GM21390 (cell line): ENCODE measurements around the gene CHCHD3.

Source experiments
- ATAC-seq: cut with Tn5 transposase; IDR thresholded peaks from one replicate; pipeline ENCODE4 v1.9.1; 2021; ENCODE audit not compliant: unreplicated experiment

The CHCHD3 gene

DNA sequence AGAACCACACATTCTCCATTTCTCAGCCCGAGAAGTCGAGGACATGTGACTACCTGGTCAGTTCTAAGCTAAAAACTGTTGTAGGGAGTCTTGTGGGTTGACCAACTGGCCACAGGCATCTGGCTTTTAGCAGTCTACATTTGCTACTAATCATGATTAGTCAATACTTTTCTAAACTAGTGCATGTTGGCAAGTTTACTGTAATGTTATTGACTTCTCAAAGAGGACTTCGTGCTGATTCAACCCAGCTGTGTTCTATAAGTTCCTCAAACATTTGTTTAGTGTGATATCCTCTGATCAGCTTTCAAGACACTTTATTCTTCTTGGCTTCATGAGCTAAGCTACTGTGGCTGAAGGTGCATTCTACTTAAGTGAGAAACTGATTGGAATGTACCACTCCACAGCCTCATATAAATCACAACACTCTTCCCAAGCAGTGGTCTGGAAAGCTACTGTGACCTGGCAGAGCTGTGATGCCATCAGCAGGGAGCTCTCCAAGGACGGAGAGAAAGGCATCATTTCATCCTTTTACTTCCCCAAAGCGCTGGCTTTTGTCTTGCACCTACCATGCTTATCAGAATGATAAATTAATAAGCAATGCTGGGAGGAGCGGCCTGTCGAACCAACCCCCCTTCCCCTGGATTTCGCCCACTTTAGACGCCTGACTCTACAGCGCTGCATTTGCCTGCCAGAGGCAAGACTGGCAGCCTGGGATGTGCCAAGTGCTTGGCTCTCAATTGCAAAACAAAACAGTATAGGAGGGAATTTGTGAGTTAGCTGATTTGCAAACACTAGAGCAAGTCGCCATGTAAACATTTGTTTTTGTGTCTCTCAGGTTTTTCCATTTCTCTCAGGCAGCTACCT is 298.9 kb downstream of the CHCHD3 start:
- ATAC-seq = no peak

DNA sequence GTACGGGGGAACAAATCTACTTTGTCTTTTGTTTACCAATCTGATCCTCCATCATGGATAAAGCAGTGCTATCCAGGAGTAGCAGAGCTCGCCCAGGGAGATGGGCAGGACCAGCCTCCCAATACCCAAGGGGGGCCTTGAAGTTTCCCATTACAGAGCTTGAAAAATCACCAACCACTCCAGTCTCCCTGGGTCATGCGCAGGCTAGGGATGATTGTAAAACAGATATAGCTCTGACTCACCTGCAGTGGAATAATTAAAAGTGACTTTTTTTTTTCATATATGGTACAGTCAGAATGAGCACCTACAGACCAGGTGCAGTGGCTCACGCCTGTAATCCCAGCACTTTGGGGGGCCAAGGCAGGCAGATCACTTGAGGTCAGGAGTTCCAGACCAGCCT is 301.1 kb downstream of the CHCHD3 start:
- ATAC-seq = no peak

DNA sequence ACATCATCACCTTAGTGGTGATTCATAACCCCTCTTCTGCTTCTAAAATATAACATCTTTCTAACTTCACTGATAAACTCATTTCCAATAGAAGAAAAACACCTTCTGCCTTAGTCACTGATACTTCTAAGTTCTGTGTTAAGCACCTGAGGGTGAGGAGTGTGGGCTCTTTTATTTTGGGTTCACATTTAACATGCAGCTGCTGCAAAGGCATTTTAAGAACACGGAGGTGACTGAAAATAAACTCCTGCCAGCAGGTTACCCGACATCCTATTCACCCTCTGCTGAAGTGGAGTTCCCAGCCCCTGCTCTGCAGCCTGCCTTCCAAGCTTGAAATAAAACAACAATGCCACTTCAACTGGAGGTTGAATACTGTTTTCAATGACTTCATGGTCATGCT is 302.7 kb downstream of the CHCHD3 start:
- ATAC-seq = no peak

DNA sequence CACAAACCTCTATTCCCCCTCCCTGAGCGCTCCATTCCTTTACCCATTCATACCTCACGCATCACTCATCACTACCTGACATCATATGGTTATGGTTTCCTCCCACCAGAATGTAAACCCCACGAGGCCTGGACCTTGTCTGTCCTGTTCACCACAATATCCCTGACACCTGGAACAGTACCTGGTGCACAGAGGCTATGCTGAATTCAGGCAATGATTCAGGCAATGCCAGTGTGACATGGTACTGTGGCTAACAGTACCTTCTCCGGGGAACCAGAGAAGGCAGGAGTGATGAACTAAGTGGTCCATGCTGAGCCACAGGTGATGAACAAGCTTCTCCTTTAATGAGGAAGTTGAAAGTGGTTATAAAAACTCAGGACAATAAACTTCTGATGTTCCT is 303.1 kb downstream of the CHCHD3 start:
- no peak for ATAC-seq

DNA sequence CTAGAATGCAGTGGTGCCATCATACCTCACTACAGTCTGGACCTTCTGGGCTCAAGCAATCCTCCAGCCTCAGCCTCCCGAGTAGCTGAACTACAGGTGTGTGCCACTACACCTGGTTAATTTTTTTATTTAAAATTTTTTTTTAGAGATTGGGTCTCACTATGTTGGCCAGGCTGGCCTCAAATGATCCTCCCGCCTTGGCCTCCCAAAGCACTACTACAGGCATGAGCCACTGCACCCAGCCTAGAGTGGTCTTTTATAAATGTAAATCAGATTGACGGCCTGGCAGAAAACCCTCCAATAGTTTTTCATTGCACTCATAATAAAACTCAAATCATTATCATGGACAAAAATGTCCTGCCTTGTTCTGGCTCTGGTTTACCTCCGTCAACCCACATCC is 303.9 kb downstream of the CHCHD3 start:
- no peak for ATAC-seq

DNA sequence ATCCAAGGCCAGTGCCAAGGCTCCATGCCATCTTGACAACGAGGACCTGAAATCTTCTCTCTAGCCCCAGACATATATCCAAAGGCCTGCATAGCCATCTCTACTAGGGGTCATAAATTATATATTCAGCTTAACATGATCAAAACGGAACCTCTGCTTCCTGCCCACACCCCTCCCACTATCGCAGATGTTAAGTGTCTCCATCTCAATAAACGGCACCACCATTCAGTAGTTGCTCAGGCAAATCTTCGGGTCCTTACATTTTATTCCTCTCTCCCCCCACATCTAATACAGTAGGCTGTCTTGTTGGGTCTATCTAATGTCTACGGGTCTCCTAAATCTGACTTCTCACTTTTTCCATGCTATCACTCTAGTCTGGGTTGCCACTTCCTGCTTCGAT is 304.5 kb downstream of the CHCHD3 start:
- ATAC-seq = no peak

DNA sequence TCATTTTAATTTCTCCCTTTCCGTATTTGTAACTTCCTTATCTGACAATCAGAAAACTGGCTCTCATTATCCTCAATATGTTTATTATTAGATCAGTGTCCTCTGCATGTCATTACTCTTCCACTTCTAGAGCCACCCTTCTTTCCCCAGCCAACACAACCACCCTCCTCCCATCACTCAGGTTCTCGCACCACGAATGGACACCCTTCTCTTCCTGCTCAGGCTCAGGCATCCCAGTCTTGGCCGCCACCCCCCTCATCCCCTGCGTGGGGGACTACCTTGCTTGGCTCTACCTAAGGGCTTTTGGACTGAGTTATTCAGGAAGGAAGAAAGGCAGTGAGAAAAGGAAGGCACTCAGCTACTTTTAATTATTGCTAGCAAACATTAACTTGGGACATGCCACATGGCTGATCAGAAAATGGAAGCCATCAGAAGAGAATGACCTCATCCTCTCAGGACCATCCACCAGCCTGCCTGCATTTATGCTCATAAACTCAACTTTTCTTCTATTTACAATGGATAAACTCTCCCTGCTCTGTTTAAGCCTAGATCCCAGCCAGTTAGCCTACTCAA is 305.8 kb downstream of the CHCHD3 start:
- no peak for ATAC-seq

DNA sequence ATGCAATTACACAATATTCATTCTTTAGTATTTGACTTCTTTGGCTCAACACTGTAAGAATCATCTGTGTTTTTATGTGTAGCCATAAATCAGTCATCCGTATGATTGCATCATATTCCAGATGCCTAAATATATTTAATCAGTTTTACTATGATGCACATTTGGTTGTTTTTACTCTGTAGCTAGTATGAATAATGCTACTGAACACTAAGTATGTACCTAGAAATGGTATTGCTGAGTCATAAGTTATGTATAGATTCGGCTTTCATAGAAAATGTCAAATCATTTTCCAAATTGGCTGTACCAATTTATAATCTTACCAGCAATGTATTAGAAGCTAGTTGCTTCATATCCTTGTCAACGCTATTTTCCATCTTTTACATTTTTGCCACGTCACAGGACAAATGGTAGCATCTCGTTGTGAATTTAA is 308.3 kb downstream of the CHCHD3 start:
- no peak for ATAC-seq

DNA sequence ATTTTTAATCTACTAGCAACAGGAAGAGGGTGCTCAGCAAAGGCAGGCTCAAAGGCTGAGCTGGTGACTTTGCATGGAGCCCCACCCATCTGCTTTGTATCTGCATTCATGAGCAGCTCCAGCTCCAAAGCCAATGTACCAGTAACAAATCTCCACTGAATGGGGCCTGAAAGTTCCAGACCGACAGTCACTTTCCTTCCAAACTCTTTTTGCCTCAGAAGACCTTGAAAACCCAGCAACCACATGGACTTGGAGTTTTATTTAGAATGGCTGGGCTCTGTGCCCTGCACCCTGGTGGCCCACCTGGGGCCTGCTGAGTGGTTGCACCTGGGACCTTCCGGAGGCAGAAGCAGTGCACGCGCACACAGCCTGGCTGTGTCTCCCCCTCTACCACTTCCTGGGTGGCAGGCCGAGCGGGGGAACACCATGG is 310.6 kb downstream of the CHCHD3 start:
- no peak for ATAC-seq

DNA sequence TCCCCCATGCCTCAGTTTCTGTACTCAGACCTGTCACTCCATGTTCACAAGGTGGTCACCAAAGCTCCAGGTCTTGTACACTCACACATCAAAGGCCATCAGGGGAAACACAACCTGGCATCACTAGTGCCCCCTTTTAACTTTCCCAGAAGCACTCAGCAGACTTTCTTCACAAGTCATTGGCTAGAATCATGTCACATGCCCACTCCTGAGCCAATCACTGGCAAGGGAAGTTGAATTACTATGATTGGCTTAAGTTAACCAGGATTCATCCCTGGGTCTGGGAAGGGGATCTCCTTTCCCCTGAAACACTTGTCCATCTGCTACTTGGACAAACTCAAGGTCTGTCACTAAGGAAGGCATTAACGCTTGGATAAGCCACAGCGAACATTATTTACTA is 311.8 kb downstream of the CHCHD3 start:
- no peak for ATAC-seq

DNA sequence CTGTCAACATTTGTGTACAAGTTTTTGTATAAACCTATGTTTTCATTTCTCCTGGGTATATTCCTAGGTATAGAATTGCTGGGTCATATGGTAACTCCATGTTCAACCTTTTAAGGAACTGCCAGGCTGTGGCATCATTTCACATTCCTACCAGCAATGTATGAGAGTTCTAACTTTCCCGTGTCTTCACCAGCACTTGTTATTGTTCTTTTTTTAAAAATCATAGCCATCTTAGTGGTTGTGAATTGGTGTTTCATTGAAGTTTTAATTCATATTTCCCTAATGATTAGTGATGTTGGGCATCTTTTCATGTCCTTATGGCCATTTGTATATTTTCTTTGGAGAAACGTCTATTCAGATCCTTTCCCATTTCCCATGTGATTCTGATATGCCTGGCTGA is 312.6 kb downstream of the CHCHD3 start:
- ATAC-seq = no peak

DNA sequence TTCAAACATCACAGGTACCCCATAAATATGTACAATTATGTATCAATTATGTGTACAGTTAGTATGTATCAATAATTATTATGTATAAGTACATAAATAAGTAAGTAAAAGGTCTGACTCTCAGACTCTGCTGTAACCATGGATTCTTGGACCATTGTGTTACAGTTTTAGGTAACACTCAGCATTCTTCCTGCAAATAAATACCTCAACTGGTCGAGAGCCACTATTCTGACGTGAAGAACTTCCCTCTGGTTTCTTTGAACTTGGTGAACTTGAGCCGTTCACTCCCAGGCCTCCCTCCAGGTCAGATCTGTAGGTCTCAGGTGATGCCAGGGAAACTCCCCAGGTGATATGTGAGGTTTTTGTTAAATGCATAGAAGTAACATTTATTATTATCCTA is 313.8 kb downstream of the CHCHD3 start:
- no peak for ATAC-seq

DNA sequence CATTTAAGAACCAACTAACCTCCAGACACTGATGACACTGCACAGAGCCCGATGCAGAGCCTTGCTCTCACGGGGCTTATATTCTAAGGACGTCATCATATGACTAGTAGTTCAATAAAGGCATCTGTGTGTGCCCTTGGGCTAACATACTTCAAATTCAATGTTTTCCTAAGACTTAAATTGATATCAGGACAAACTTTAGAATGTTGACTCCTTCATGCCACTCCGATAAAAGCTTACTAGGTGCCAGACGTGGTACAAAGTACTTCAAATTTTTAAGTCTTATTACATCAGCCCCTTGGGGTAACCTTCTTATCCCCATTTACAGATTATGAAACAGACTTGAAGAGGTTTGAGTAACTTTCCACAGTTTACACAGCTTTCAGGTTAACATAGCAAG is 314.5 kb downstream of the CHCHD3 start:
- ATAC-seq = no peak

DNA sequence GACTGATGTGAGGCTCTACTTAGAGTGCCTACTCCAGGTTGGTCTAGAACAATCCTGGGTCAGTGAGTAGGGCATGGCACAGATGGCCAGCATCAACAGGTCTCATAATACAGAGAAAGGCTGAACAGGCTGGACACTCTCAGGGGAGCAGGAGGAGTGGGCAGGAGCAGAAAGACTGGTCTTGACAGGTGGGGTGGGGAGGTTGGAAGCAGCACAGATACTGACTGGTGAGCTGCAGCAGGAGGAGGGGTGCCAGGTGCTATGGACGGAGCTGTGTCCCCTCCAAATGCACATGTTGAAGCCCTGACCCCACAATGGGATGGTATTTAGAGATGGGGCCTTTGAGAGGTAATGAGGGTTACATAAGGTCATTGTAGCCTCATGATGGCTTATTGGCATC is 315.2 kb downstream of the CHCHD3 start:
- ATAC-seq = no peak

DNA sequence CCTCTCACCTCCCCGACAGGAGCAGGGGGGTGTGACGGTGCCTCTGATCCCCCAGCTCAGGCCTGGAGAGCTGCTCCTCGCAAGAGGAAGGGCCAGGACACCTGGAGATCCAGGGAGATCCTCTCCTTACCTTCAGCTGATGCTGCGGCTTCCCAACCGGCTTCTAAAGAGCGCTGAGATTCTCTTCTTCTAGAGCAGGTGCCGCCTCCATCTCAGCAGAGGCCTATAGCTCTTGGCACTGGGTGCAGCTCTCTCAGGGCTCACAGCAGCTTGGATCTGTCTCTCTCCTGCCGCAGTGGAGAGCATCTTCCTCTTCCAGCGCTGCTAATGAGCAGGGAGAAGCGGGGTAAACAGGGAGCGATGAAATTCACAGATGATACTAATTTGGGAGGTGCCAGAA is 316.0 kb downstream of the CHCHD3 start:
- ATAC-seq = no peak

DNA sequence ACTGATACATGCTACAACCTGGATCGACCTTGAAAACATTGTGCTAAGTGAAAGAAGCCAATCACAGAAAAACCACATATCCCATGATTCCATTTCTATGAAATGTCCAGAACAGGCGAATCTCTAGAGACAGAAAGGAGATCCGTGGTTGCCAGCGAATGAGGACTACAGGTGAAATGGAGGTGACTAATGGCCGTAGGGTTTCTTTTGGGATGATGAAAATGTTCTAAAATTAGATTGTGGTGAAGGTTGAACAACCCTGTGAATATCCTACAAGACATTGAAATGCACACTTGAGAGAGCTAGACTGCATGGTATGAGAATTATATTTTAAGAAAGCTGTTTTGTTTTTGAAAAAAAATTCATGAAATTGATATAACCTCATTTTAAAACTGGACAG is 317.1 kb downstream of the CHCHD3 start:
- no peak for ATAC-seq

DNA sequence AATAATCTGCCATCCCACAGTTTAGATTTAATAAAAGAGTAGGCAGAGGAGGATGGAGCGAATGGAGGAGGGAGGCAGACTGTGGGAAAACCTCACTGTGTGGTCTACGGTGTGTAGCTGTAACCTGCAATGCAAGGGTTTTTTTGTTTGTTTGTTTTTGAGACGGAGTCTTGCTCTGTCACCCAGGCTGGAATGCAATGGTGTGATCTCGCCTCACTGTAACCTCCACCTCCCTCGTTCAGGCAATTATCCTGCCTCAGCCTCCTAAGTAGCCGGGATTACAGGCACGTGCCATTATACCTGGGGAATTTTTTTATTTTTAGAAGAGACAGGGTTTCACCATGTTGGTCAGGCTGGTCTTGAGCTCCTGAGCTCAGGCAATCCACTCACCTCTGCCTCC is 321.0 kb downstream of the CHCHD3 start:
- no peak for ATAC-seq

DNA sequence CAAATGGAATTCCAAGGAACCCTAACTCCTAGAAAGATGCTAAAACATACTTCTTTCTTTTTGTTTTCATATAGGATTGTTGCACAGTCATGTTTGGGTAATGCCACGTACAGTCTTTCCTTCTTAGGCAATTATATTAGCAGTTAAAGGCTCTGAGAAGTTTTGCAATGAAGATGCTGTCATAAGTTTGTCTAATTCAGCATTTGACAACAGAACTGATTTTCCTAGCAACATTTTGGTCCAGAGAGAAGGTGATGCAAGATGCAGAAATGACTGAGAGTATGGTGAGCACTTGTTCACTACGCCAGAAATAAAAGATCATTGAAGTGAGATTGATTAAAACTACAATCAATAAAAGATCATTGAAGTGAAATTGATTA is 321.7 kb downstream of the CHCHD3 start:
- no peak for ATAC-seq

DNA sequence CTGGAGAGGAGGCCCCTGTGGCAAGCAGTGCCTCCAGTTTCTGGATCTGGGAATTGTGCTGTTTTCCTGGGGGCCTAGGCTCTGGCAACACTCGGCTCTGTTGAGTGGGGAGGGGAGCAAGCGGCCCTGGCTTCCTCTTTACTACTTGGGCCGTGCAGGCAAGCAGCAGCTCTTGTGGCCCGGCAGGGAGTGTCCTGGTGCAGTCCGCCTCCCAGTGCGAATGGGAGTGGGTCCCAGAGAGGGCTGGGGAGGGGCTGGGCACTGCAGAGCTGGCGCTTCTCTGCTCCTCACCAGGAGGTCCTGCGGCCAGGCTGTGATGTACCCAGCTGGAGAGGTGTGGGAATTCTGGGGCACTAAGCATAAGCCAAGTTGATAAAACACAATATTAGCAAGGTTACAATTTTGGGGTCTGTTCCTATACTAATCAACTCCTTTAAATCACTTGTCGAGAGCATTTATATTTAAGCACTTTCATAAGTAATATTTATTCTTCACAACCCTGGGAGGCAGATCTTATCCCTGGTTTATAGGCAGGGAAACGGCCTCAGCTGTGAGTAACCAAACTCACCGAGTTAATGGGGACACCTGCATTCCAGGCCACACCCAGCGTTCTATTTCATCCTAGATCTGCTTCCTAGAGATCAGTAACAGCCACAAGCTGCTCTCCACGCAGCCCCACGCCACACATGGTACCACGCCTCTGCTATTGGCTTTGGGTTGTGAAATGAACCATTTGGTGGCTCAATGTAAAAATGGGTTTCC is 322.2 kb downstream of the CHCHD3 start:
- ATAC-seq = no peak

DNA sequence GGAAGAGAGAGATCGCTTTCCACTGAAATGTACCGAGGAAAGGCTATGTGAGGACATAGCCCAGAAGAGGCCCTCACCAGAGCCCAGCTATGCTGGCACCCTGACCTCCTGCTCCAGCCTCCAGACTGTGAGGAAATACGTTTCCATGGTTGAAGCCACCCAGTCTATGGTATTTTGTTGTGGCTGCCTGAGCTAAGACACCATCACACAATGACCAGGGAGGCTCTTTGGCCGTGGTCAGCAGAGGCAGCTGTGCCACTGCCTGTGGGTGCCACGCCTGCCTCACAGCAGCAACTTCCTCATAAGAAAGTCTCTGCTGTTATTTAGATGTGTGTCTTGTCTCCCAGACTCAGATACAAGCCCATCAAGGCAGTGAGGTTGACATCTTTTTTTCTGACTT is 322.9 kb downstream of the CHCHD3 start:
- ATAC-seq = no peak

DNA sequence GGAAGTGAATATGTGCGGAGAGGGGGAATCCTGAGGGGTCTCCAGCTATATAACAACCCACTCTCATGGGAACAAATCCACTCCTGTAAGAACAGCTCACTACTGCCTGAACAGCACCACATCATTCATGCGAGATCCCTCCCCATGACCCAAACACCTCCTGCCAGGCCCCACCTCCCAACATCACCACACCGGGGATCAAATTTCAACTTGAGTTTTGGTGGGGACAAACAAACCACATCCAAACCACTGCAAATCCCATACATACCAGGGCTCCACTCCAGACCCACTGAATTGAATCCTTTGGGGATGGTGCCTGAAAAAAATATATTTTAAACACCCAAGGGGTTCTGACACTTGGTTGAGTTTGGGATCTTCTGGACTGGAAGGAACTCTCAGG is 324.1 kb downstream of the CHCHD3 start:
- ATAC-seq = no peak

DNA sequence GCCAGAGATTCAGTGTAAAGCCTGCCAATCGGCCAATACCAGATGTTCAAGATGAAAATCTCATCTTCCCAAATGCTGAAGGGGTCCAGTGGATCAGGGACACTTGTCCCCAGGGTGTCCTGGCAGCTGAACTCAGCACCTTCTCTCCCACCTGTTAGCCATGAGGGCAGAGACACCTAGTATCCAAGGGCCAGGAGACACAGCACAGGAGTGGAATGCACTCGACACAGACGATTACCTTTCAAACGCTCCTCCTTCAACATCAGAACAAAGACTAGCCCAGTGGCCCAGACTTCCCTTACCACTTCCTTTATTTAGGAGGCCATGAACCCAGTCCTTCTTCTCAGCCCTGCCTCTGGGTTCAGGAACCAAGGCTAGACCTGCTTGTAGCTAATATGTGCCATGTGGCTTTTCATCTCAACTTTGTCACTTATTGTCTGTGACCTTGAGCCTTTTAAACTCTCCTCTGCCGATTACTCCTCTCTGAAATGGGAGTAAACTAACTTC is 325.4 kb downstream of the CHCHD3 start:
- ATAC-seq = no peak
